Testis (tissue), 2 donors: ENCODE measurements around the gene PRR27.

Experiments used
- POLR2A ChIP-seq: fragments of 450-650 bp; IDR thresholded peaks from one replicate; pipeline ENCODE4 v1.6.1; 2017; ENCODE audit warnings: antibody characterized with exemption, mild to moderate bottlenecking, moderate library complexity
- TF ChIP-seq, protein P1 (sequence below), 3 experiments: fragments of 450-650 bp in 2 of 3; fragments of 200-600 bp in 1 of 3; sonication (generic) in 1 of 3; IDR thresholded peaks; one replicate each; pipeline ENCODE4 v1.5.1; 2016 to 2019; ENCODE audit warnings: antibody characterized with exemption in 3 of 3, mild to moderate bottlenecking in 2 of 3, moderate library complexity in 1 of 3

DNA sequence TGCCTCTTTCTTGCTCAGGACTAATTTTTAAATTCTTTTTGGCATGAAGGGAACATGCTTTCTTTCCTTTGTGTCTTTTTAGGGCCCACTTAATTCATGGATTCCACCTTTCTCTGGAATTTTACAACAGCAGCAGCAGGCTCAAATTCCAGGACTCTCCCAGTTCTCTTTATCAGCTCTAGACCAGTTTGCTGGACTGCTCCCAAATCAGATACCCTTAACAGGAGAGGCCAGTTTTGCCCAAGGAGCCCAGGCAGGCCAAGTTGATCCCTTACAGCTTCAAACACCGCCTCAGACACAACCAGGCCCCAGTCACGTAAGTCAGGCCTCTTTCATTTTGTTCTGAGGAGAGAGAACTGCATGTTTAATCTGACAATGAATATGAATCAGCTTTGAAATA is 43.8 kb downstream of the PRR27 start:
- no peak for TF ChIP-seq POLR2A
- TF ChIP-seq, protein P1, sequence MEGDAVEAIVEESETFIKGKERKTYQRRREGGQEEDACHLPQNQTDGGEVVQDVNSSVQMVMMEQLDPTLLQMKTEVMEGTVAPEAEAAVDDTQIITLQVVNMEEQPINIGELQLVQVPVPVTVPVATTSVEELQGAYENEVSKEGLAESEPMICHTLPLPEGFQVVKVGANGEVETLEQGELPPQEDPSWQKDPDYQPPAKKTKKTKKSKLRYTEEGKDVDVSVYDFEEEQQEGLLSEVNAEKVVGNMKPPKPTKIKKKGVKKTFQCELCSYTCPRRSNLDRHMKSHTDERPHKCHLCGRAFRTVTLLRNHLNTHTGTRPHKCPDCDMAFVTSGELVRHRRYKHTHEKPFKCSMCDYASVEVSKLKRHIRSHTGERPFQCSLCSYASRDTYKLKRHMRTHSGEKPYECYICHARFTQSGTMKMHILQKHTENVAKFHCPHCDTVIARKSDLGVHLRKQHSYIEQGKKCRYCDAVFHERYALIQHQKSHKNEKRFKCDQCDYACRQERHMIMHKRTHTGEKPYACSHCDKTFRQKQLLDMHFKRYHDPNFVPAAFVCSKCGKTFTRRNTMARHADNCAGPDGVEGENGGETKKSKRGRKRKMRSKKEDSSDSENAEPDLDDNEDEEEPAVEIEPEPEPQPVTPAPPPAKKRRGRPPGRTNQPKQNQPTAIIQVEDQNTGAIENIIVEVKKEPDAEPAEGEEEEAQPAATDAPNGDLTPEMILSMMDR (IDR thresholded peaks at IDR 0.05) = no peak
